GM21381 (cell line): ENCODE data around the gene DCAF4L1.

Source experiments
- ATAC-seq: cut with Tn5 transposase; IDR thresholded peaks from one replicate; pipeline ENCODE4 v1.9.1; 2021; ENCODE audit warnings: mild to moderate bottlenecking, moderate library complexity; ENCODE audit not compliant: unreplicated experiment

The DCAF4L1 gene

DNA sequence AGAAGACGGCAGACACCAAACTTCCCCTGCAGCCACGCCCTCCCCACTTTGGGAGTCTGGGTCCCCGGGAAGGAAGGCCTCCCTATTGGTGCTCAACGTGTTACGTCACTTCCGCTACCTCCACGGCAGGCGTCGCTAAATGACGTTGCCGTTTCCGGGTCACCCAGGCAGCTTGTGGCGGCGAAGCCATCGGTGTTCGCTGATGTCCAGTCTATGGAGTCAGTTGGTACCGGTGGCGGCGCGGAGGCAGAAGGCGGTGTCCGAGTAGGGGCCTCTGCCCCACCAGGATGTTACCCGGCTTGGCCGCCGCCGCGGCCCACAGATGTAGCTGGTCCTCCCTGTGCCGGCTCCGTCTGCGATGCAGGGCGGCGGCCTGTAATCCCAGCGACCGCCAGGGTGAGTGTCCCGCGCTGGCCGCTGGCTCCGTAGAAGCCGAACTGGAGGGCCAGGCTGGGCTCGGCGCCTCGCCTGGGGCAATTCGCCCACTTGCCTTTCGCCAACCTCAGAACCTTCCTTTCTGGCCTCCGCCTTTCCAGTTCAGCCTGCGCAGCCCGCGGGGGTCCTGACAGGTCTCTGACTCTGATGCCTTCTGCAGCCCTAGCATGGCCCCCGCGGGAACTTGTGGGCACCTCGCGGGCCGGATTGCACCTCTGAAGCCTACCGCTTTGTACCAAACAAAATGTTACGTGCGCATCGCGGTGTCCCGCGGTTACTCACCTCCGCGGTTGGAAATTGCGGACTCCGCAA is 9.0 kb downstream of the DCAF4L1 start, which contains the start of gene SLC30A9:
Gene SLC30A9, plus strand, starts transcription at position 166 of the 747 bp plus-strand sequence. Its CDS starts 122 bp downstream, at position 288.
- ATAC-seq: peak; percentile 98

DNA sequence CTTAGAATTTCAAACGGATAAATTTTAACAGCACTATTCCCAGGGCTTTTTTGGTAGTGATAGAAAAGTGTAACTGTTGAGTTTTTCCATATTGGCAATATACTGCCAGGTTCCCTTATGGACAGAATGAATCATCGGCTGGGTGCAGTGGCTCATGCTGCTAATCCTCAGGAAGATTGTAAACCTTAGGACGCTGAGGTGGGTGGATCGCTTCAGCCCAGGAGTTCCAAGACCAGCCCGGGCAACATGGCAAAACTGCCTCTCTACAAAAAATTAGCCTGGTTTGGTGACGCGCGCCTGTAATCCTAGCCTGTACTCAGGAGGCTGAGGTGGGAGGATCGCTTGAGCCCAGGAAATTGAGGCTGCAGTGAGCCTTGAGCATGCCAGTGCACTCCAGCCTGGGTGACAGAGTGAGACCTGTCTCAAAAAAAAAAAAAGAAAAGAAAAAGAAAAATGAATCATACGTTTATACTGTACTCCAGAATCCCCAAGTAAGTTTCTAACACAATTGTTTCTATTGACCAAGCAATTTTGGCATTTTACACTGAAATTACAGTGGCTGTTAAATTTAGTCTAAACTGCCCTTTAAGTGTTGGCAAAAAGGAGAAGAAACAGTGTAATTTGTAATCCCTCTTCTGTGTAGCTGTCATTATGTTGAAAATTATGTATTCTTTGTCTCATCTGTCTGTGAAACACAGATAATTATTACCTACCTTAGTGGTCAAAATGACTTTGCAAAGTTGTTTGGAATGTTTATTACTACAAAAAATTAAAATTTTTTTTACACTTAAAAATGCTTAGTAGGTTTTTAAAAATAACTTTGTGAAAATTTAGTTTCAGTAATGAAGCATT is 10.6 kb downstream of the DCAF4L1 start:
- no peak for ATAC-seq

DNA sequence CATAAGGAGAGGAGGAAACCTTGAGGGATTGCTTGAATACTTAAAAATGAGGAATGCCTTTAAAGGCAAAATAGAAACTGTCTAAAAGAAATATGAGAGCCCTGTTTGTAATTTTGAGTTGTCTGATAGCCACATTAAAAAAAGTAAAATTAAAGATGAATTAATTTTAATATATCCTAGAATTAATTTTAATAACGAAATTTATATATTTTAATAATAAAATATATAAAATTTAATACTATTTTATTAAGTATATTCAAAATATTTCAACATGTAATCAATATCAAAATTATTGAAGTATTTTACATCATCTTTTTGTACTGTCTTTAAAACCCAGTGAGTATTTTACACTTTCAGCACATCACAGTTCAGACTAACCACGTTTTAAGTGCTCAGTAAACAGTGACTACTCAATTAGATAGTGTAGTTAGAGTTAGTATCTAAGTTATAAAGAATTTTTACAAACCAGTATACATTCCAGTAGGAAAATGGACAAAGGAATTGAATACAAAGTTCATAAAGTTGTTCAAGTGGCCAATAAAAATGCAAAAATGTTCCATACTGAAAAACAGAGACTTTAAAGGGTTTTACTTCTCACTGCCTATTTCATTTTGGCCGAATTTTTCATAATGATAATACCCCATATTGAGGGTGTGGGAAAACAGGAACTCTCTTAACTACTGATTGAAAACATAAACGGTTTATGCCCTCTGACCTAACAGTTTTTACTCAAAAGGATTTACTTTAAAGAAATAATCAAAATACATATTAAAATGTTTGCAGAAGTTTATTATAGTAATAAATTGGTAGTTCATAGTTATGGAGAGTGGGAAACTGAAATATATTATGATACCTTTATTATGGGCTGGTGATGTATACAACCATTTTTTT is 11.7 kb downstream of the DCAF4L1 start:
- ATAC-seq: no peak

DNA sequence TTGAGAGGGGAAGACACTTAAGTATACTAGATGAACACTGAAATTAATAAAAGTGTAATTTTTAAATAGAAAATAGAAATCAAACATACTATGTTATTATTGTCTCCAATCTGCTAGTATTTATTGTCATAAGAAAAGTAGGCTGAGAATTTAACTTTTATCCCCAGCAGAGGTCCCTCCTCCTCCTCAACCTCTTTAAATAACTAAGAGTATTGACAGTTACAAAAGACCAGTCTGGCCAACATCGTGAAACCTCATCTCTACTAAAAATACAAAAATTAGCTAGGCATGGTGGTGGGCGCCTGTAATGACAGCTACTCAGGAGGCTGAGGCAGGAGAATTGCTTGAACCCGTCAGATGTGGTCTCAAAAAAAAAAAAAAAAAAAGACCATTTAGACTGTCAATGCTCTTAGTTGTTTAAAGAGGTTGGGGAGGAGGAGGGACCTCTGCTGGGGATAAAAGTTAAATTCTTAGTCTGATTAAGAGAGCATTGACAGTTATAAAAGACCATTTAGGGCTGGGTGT is 13.0 kb downstream of the DCAF4L1 start:
- ATAC-seq: no peak

DNA sequence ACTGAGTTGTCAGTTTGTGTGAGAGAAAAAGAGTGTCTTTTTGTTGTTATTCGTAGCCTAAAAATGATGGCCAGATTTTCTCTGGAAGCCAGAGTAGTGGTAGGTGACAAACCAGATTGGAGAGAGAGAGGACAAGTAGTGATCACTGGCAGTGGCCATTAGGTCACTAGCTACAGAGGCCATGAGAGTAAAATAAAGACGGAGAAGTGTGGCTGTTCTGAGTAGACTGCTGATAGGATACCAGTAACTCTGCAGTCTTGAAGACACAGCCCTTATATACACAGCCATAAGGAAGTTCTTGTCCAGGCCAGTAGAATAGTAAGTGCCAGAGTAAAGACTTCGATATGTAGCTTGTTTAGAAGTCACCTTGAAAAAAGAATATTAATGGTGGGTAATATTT is 16.5 kb downstream of the DCAF4L1 start:
- ATAC-seq: no peak

DNA sequence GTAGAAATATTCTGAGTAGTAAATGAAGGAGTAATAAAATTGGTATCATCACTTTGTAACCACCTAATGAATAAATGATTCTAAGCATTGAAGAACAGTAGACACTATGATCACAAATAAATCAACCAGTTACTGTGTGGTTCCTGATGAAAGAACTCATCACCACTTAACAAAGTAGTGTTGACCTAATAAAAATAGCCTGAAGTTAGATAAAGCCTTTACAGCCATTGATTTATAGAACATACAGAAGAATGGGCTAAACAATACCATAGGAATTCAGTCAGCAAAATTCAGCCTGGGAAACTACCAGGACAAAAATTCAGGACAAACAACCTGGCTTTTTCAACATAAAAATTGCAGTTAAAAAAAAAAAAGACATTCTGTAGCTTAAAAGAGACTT is 17.8 kb downstream of the DCAF4L1 start:
- no peak for ATAC-seq

DNA sequence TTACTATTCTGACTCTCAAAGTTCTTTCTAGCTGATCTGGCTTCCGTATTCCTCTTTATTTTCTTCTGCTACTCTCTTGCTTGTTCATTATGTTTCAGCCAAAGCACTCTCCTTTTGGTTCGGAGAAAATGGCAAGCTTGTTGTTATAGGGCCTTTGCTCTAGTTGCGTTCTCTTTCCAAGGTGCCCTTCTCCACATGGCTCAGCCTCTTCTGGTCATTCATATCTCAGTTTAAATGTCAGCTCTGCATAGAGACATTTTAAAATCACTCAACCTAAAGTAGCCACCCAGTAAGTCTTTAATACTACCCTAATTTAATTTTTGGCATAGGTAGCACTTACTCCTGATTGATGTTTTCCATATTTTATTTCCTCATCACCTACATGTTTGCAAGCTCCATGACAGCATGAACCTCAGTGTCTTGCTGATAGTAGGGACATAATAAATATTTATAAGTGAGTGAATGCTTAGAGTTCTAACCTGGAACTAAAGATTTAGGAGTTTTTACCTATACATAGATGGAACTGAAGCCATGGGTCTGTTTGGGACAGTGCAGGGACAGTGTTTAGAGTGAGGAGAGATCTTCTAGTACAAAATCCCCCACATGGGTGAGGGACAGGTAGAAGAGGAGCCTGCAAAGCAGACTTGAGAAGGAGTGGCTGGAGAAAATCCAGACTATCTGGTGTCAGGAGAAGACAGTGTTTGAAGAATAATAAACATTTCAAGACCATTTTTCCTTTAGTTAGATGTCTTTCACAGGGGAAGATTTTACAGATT is 26.6 kb downstream of the DCAF4L1 start:
- no peak for ATAC-seq

DNA sequence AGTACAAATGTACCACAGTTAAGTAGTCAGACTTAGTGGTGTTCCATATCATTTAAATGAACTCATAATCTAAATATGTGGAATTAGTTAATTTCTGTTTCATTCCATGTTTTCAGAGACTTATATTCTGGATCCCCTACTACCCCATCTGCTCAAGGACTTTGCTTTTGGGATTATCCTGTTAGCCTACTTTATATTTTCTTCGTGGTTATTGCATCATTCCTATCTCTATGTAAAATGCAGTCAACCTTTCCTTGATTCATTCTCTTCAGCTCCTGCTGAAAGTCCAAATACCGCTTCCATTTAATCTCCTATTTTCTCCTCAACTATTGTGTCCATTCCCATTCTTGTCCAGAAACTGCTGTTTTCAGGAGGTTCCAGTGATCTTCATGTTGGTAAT is 33.9 kb downstream of the DCAF4L1 start:
- ATAC-seq: no peak

DNA sequence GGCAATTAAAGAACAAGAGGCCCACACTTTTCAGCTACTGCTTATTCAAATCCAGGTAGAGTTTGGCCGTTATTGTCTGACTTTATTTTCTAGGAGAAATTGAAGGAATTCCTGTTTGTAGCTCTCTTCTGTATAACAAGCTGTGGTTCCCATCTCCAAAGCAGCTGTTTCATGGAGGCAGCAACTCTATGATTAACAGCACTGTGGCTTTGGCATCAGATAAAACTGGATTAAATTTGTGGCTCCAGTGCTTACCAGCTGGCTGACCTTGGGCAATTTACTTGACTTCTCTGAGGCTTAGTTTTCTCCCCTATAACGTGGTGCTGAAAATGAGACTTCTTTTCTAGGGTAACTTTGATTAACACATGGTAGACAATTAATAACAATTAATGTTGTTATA is 36.9 kb downstream of the DCAF4L1 start:
- no peak for ATAC-seq
